Body of pancreas (tissue), 4 donors: ENCODE measurements around the gene GOLGA3.

ENCODE experiments used
- CTCF ChIP-seq, 7 experiments: fragments of 450-650 bp in 4 of 7; fragments of 200-600 bp in 3 of 7; sonication (generic) in 3 of 7; IDR thresholded peaks; one replicate each; pipeline ENCODE4 v1.5.1; 2016 to 2019; ENCODE audit warnings: antibody characterized with exemption in 7 of 7
- POLR2A ChIP-seq, 3 donors: fragments of 450-650 bp; IDR thresholded peaks; one replicate each; pipeline ENCODE4 v1.6.1; 2016; ENCODE audit warnings: antibody characterized with exemption in 3 of 3, mild to moderate bottlenecking in 2 of 3

- TF ChIP-seq CTCF (IDR thresholded peaks at IDR 0.05) (no peak), POLR2A (IDR thresholded peaks at IDR 0.05) (no peak)
These were observed 10.1 kb downstream of the GOLGA3 start for GRCh38 chr12:132818562-132818961.
